ENCODE measurements around the gene LAMA1. TPM values are rescaled to one million over a fixed set of nuclear protein-coding genes. Genes with fewer than 3 reads are reported as not detected.

Gene LAMA1
- total RNA-seq, 1 donor from 2014 or later, result not detected

DNA sequence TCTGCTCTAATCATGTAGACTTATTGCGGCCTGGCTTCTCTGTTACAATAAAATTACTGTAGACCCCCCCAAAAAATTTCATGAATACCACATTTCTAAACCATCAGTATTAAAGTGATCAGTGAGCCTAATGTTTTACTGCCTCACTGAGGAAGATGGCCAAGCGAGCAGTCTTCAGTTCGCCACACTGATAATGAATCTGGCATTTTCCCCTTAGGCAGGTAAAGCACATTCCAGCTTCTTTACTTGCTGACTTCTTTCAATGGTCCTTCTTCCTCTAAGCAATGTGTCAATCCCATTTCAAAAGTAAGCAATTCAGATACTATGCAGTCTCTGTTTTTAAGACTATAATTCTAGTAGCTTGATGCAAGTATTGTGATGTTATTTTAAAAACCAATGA, 137.6 kb downstream of the LAMA1 start:
- DNase-seq, result no peak
- Histone ChIP-seq H3K9me3 (replicated peaks) (no peaks in the 10 kb centered on the region), H3K36me3 (no peaks in the 10 kb centered on the region), H3K27ac (replicated peaks) (no peak overlapping the region), H3K4me1 (no peaks in the 10 kb centered on the region), H3K27me3 (ENCODE audit: low read depth) (peaks cover 14% of the 10 kb centered on the region), H3K4me3 (no peak overlapping the region)
- intact Hi-C loops (cut with micrococcal nuclease), result no loop called here
- TF ChIP-seq, protein P1, sequence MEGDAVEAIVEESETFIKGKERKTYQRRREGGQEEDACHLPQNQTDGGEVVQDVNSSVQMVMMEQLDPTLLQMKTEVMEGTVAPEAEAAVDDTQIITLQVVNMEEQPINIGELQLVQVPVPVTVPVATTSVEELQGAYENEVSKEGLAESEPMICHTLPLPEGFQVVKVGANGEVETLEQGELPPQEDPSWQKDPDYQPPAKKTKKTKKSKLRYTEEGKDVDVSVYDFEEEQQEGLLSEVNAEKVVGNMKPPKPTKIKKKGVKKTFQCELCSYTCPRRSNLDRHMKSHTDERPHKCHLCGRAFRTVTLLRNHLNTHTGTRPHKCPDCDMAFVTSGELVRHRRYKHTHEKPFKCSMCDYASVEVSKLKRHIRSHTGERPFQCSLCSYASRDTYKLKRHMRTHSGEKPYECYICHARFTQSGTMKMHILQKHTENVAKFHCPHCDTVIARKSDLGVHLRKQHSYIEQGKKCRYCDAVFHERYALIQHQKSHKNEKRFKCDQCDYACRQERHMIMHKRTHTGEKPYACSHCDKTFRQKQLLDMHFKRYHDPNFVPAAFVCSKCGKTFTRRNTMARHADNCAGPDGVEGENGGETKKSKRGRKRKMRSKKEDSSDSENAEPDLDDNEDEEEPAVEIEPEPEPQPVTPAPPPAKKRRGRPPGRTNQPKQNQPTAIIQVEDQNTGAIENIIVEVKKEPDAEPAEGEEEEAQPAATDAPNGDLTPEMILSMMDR (IDR thresholded peaks at IDR 0.05; ENCODE audit: borderline replicate concordance), result no peak

DNA sequence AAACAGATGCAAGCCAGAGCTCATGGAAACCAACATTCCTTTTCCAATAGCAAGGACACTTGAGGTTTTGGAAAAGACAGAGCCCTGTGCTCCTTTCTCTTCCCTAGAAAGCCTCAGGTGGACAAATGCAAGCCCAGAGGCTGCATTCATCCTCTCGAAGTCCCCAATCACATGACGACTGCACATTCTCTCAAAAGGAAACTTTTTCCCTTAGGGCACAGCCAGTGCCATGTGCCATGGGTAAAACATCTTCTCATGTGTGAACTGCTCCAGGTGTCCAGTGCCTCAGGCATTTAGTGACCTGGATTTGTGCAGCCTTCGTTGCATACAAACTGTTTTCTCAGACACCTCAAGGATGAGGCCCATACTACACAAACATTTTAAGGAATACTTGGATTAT, 140.7 kb downstream of the LAMA1 start:
- Histone ChIP-seq H3K36me3 (no peaks in the 10 kb centered on the region), H3K9me3 (replicated peaks) (no peaks in the 10 kb centered on the region), H3K4me1 (no peaks in the 10 kb centered on the region), H3K27ac (replicated peaks) (no peak overlapping the region), H3K4me3 (no peak overlapping the region), H3K27me3 (ENCODE audit: low read depth) (peaks cover 8% of the 10 kb centered on the region)
- intact Hi-C loops (cut with micrococcal nuclease), result no loop called here
- no peak for DNase-seq
- TF ChIP-seq, protein P1 (IDR thresholded peaks at IDR 0.05; ENCODE audit: borderline replicate concordance), result no peak

DNA sequence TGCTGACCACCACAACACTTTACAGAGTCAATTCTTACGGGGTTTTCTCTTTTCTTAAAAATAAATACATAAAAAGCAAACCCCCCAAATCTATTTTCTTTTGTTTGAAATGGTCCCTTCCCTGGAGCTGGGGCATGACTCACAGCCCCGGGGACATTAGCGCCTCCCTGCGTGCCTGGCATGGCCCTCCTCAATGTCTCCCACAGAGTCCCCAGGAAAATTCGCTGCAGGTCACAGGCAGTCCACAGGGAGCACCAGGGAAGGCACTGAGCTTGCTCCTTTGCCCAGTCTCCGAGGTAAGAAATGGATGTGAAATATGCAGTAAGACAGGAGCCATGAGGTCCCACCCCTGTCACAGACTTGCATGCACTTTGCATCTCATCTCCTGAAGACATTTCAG, 142.5 kb downstream of the LAMA1 start:
- intact Hi-C loops (cut with micrococcal nuclease), result no loop called here

DNA sequence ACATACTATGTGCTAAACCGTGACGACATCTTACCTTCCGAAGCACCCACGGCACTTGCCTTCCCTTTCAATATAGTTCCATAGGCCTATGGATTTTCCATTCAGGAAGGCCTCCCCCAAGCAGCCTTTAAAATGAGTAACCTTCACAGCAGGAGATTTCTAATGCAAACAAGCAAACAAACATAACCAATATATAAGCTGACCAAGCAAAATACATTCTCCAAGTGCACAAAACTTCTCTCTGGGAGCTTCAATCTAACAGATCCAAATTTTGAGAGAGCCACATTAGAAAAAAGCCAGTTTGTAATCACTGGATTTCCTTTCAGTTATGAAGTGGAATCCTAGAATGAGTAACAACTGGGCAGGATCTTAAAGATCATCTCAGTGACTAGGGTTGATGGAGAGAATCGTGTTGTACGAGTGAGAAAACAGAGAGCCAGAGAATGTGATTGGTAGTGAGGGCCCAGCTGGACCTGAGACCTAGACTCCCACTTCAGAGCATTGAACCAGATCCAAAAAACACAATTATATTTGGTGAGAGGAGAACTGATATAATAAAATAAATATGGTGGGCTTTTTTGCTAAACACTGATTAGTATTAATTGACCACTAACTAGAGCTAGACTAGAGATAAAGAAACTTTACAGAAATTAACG, 145.6 kb downstream of the LAMA1 start:
- intact Hi-C loops (cut with micrococcal nuclease), result no loop called here
- Histone ChIP-seq H3K27me3 (ENCODE audit: low read depth) (peaks cover 6% of the 10 kb centered on the region), H3K27ac (replicated peaks) (no peak overlapping the region), H3K9me3 (replicated peaks) (no peaks in the 10 kb centered on the region), H3K4me1 (no peaks in the 10 kb centered on the region), H3K36me3 (no peaks in the 10 kb centered on the region), H3K4me3 (no peak overlapping the region)
- DNase-seq, result no peak
- TF ChIP-seq, protein P1 (IDR thresholded peaks at IDR 0.05; ENCODE audit: borderline replicate concordance), result no peak

More for the DNA sequence above, 142.5 kb downstream of the LAMA1 start:
- H3K4me3 ChIP-seq, result no peak overlapping the region
- no peaks in the 10 kb centered on the region for H3K4me1 ChIP-seq
- H3K9me3 ChIP-seq (replicated peaks), result no peaks in the 10 kb centered on the region
- H3K27me3 ChIP-seq (ENCODE audit: low read depth), result peaks cover 8% of the 10 kb centered on the region
- TF ChIP-seq, protein P1 (IDR thresholded peaks at IDR 0.05; ENCODE audit: borderline replicate concordance), result no peak
- DNase-seq, result no peak
- H3K27ac ChIP-seq (replicated peaks), result no peak overlapping the region
- H3K36me3 ChIP-seq, result no peaks in the 10 kb centered on the region

DNA sequence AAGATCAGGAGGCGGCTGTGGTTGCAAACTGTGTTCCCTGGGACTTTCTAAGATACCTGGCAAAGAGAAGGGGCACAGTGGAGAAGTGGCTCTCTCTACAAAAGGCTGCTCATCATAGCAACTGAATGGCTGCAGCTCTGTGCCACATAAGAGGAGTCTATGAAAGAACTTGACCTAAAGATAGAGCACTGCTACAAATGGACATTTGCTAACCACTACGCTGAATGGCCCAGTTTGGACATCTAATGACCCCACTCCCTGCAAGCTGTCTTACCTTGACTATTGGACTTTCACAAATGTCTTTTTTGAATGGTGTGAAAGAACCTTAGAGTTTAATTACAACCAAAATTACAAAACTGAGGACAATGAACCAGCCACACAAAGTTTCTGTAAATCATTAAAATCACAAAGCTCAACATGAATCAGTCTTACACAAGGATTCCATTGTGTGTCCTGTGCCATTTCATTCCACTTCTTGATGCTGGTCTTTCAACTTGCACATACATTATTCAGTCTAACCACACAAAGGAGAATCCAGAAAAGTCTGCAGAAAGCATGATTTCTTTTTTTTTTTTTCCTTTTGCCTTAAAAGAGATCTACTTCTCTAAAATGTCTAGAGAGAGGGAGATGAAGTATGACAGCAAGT, 154.0 kb downstream of the LAMA1 start:
- Histone ChIP-seq H3K4me3 (no peak overlapping the region), H3K9me3 (replicated peaks) (peaks cover 7% of the 10 kb centered on the region), H3K27me3 (ENCODE audit: low read depth) (peaks cover 10% of the 10 kb centered on the region), H3K36me3 (no peaks in the 10 kb centered on the region), H3K27ac (replicated peaks) (no peak overlapping the region), H3K4me1 (no peaks in the 10 kb centered on the region)
- TF ChIP-seq, protein P1 (IDR thresholded peaks at IDR 0.05; ENCODE audit: borderline replicate concordance), result no peak
- intact Hi-C loops (cut with micrococcal nuclease), result no loop called here
- no peak for DNase-seq
